Smooth muscle cell (in vitro differentiated cells): ENCODE measurements around the gene STK17A. TPM values are rescaled to one million over a fixed set of nuclear protein-coding genes. Genes with fewer than 3 reads are reported as not detected.

Experiments
- DNase-seq: peaks from one replicate; lab custom pipeline; 2025; ENCODE audit not compliant: unreplicated experiment; lab: John Stamatoyannopoulos, UW
- H2AFZ ChIP-seq: fragments of 200-600 bp; sonication (generic); 2 replicates; pipeline ENCODE4 v1.6.0; 2016; ENCODE audit warnings: antibody characterized with exemption, low read depth, mild to moderate bottlenecking
- H3F3A ChIP-seq: fragments of 200-600 bp; sonication (generic); 2 replicates; pipeline ENCODE4 v1.6.0; 2017; ENCODE audit warnings: antibody characterized with exemption, low read depth
- H3K27ac ChIP-seq: fragments of 200-600 bp; sonication (generic); 2 replicates; pipeline ENCODE4 v1.5.1; 2016; ENCODE audit warnings: low read depth, mild to moderate bottlenecking
- H3K27me3 ChIP-seq: fragments of 200-600 bp; sonication (generic); 2 replicates; pipeline ENCODE4 v1.6.1; 2016; ENCODE audit warnings: low read depth, mild to moderate bottlenecking
- H3K36me3 ChIP-seq: fragments of 200-600 bp; sonication (generic); 2 replicates; pipeline ENCODE4 v1.5.1; 2016; ENCODE audit warnings: low read depth
- H3K4me1 ChIP-seq: fragments of 200-600 bp; sonication (generic); 2 replicates; pipeline ENCODE4 v1.5.1; 2016; ENCODE audit warnings: low read depth
- H3K4me2 ChIP-seq: fragments of 200-600 bp; sonication (generic); 2 replicates; pipeline ENCODE4 v1.6.0; 2016; ENCODE audit warnings: mild to moderate bottlenecking
- H3K4me3 ChIP-seq: fragments of 200-600 bp; sonication (generic); 2 replicates; pipeline ENCODE4 v1.5.1; 2016; ENCODE audit warnings: mild to moderate bottlenecking
- H3K79me2 ChIP-seq: fragments of 200-600 bp; sonication (generic); 2 replicates; pipeline ENCODE4 v1.6.0; 2016; ENCODE audit warnings: low read depth, mild to moderate bottlenecking
- H3K9ac ChIP-seq: fragments of 200-600 bp; sonication (generic); 2 replicates; pipeline ENCODE4 v1.6.0; 2016; ENCODE audit warnings: low read depth
- H3K9me3 ChIP-seq: fragments of 200-600 bp; sonication (generic); replicated peaks from 2 replicates; pipeline ENCODE4 v1.5.1; 2016; ENCODE audit warnings: low read depth
- H4K20me1 ChIP-seq: fragments of 200-600 bp; sonication (generic); 2 replicates; pipeline ENCODE4 v1.6.0; 2016; ENCODE audit warnings: low read depth
- WGBS: methylation state at CpG from one replicate; pipeline ENCODE4 v1.1.7; 2016; ENCODE audit warnings: low lambda C conversion rate; 5-methylcytosine and 5-hydroxymethylcytosine counted together
- polyA plus RNA-seq: library from polyadenylated mRNA; unstranded; fragments of >200 nt; fragmentation: Nextera tagmentation; extraction: Ambion mirVana; gene quantifications from 2 replicates; pipeline ENCODE4 v1.2.1, GENCODE V29; 2016
- total RNA-seq: library from RNA; depleted of rRNA; stranded (reverse); fragments of >200 nt; gene quantifications from 2 replicates; pipeline ENCODE4 v1.2.3, GENCODE V29; 2014
- TF ChIP-seq, protein P1 (sequence below): fragments of 200-600 bp; sonication (generic); IDR thresholded peaks from 2 replicates; pipeline ENCODE4 v1.5.1; 2017; ENCODE audit warnings: borderline replicate concordance, mild to moderate bottlenecking, antibody characterized with exemption; ENCODE audit not compliant: insufficient read depth, poor library complexity, severe bottlenecking

The STK17A gene
- total and polyA plus RNA-seq, 2 experiments from 2014 or later = 21.0 to 28.2 TPM

DNA sequence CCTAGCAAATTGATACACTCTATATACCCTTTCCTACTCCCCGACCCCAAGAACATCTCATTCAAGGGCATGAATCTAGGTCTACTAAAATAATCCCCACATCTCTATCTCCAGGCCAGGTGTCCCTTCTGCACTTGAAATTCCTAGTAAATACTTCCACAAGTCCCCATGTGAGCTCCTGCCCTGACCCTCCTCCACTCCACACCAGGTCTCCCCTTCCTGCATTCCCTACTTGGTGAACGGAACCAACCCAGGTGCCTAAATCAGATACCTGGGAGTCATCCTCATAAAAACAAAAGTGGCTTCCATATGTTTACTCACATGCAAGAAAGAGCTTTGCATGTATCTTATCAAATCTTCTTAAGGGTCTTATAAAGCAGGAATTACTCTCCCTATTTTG is 77.2 kb downstream of the STK17A start:
- 96% methylated on average over 2 of the region's 2 CpGs for WGBS
- Histone ChIP-seq H3K4me2 (no peak overlapping the region), H3K4me3 (no peak overlapping the region), H3F3A (no peaks in the 10 kb centered on the region), H2AFZ (no peak overlapping the region), H3K79me2 (peaks cover 36% of the 10 kb centered on the region), H3K9ac (no peak overlapping the region), H4K20me1 (peaks cover 5% of the 10 kb centered on the region), H3K36me3 (no peaks in the 10 kb centered on the region), H3K27me3 (no peaks in the 10 kb centered on the region), H3K4me1 (no peaks in the 10 kb centered on the region), H3K9me3 (no peaks in the 10 kb centered on the region), H3K27ac (no peak overlapping the region)
- no peak for DNase-seq
- TF ChIP-seq, protein P1, sequence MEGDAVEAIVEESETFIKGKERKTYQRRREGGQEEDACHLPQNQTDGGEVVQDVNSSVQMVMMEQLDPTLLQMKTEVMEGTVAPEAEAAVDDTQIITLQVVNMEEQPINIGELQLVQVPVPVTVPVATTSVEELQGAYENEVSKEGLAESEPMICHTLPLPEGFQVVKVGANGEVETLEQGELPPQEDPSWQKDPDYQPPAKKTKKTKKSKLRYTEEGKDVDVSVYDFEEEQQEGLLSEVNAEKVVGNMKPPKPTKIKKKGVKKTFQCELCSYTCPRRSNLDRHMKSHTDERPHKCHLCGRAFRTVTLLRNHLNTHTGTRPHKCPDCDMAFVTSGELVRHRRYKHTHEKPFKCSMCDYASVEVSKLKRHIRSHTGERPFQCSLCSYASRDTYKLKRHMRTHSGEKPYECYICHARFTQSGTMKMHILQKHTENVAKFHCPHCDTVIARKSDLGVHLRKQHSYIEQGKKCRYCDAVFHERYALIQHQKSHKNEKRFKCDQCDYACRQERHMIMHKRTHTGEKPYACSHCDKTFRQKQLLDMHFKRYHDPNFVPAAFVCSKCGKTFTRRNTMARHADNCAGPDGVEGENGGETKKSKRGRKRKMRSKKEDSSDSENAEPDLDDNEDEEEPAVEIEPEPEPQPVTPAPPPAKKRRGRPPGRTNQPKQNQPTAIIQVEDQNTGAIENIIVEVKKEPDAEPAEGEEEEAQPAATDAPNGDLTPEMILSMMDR = no peak

DNA sequence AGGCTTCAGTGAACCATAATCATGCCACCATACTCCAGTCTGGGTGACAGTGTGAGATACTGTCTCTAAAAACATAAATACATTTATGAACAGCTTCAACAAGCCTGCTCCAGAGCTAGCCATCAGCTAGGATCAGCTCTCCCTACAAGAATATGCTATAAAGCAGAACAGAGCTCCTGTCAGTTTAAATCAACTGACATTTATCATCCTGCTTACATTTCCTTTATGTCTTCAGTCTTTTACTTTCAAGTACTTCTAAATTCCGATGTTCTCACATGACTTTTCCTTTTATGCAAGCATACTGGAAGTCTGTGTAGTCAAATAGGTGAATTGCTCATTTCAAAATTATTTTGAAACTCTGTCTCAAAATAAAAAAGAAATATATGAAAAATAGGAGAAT is 81.8 kb downstream of the STK17A start:
- H3K4me3 ChIP-seq = no peak overlapping the region
- H4K20me1 ChIP-seq = no peaks in the 10 kb centered on the region
- H3K4me2 ChIP-seq = no peak overlapping the region
- no peaks in the 10 kb centered on the region for H3K9me3 ChIP-seq
- no peak overlapping the region for H3K27ac ChIP-seq
- WGBS = 0% methylated on average over 1 of the region's 1 CpG
- no peaks in the 10 kb centered on the region for H3F3A ChIP-seq
- no peak overlapping the region for H2AFZ ChIP-seq
- H3K79me2 ChIP-seq = peaks cover 30% of the 10 kb centered on the region
- H3K4me1 ChIP-seq = no peaks in the 10 kb centered on the region
- DNase-seq = no peak
- no peaks in the 10 kb centered on the region for H3K27me3 ChIP-seq
- TF ChIP-seq, protein P1 = no peak
- H3K36me3 ChIP-seq = no peaks in the 10 kb centered on the region
- no peak overlapping the region for H3K9ac ChIP-seq

DNA sequence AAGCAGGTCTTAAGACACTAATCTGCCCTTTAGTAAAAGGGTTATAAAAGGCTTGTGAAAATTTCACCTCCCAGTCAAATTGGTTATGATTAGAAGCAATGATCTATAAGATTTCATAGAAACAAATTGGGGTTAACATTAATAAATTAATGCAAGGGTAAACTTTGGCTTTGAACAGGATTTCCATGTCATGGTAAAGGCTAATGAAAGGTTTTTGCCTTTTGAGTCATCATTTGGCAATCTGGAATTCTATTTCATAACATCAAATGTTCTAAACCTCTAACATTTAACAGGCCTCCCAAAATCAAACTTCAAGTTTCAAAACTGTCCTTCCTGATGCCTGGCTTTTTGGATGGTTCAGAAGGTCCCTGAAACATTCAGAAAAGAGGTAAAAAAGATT is 84.0 kb downstream of the STK17A start:
- no peak overlapping the region for H3K4me3 ChIP-seq
- no peaks in the 10 kb centered on the region for H3F3A ChIP-seq
- no peaks in the 10 kb centered on the region for H3K36me3 ChIP-seq
- no peak overlapping the region for H2AFZ ChIP-seq
- peaks cover 7% of the 10 kb centered on the region for H4K20me1 ChIP-seq
- no peak overlapping the region for H3K27ac ChIP-seq
- H3K9me3 ChIP-seq = no peaks in the 10 kb centered on the region
- H3K9ac ChIP-seq = no peak overlapping the region
- H3K27me3 ChIP-seq = no peaks in the 10 kb centered on the region
- no peak for DNase-seq
- H3K79me2 ChIP-seq = peaks cover 51% of the 10 kb centered on the region
- H3K4me1 ChIP-seq = no peaks in the 10 kb centered on the region
- H3K4me2 ChIP-seq = no peak overlapping the region
- TF ChIP-seq, protein P1 = no peak

DNA sequence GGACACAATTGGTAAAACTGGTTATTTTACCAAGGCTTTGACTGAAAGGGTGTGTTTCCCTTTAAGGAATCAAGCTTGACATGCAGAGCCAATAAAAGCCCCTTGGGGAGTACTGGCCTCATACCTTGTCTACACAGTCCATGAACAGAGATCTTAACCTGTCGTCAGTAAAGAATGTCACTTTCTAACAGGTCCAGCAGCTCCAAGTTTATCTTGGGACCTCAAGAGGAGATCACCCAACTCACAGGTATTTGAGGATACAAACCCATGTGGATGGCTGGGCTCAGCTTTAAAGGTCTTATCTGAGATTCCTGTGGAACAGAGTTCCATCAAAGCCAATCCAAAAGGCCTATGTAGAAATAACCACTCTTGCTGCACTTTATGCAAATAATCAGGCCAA is 85.1 kb downstream of the STK17A start:
- Histone ChIP-seq H3K4me3 (no peak overlapping the region), H2AFZ (no peak overlapping the region), H4K20me1 (peaks cover 7% of the 10 kb centered on the region), H3K4me1 (no peaks in the 10 kb centered on the region), H3F3A (no peaks in the 10 kb centered on the region), H3K4me2 (no peak overlapping the region), H3K9me3 (no peaks in the 10 kb centered on the region), H3K27me3 (no peaks in the 10 kb centered on the region), H3K36me3 (no peaks in the 10 kb centered on the region), H3K9ac (no peak overlapping the region), H3K79me2 (peaks cover 58% of the 10 kb centered on the region), H3K27ac (no peak overlapping the region)
- 71% methylated on average over 1 of the region's 1 CpG for WGBS
- no peak for DNase-seq
- TF ChIP-seq, protein P1 = no peak
